Caco-2 (cell line): ENCODE results near the gene FBXO47. TPM values are rescaled to one million over a fixed set of nuclear protein-coding genes. Genes with fewer than 3 reads are reported as not detected.
"Not testable (repeated sequence)": the region's sequence is repeated elsewhere in the genome, so short reads cannot be mapped to it uniquely, and the experiment has no call there.

Experiments used
- BruUV-seq: library from RNA; stranded (reverse); fragments of 400-500 nt; replicated peaks from 2 replicates; lab custom pipeline; 2021; lab: Mats Ljungman, UMichigan
- CTCF ChIA-PET: fragments of 300-600 bp; sonication (Branson Sonifier 250); formaldehyde crosslinking; loops from one replicate; lab custom pipeline; 2022; ENCODE audit warnings: antibody characterized with exemption; lab: Charles Lee
- POLR2A ChIA-PET: fragments of 300-600 bp; sonication (Branson Sonifier 250); formaldehyde crosslinking; loops from one replicate; lab custom pipeline; 2022; ENCODE audit warnings: antibody characterized with exemption; lab: Charles Lee
- DNase-seq, 2 experiments: peaks; one replicate each; pipeline versions ENCODE4 v3.0.0 to v3.0.0-alpha.2; 2020 to 2022
- H3K27me3 ChIP-seq: replicated peaks from 2 replicates; pipeline ENCODE4 v1.6.0; 2011; ENCODE audit warnings: low read length; ENCODE audit not compliant: control insufficient read depth, insufficient read depth
- H3K36me3 ChIP-seq: 2 replicates; pipeline ENCODE4 v1.5.1; 2011; ENCODE audit warnings: low read length; ENCODE audit not compliant: control insufficient read depth, insufficient read depth
- H3K4me1 ChIP-seq: fragments of 250-450 bp; sonication (Bioruptor Pico); 2 replicates; pipeline ENCODE4 v1.5.1; 2020; ENCODE audit warnings: mild to moderate bottlenecking
- H3K4me3 ChIP-seq: 2 replicates; pipeline ENCODE4 v1.5.1; 2011; ENCODE audit warnings: low read depth, mild to moderate bottlenecking, control low read depth, low read length
- H3K9me3 ChIP-seq: fragments of 250-450 bp; sonication (Bioruptor Pico); 2 replicates; pipeline ENCODE4 v1.5.1; 2020; ENCODE audit warnings: mild to moderate bottlenecking, moderate library complexity
- H3K27ac Mint-ChIP-seq: one replicate; pipeline ENCODE4 v1.8.0; 2022; ENCODE audit warnings: mixed read lengths; ENCODE audit not compliant: unreplicated experiment
- H3K27me3 Mint-ChIP-seq: one replicate; pipeline ENCODE4 v1.8.0; 2022; ENCODE audit warnings: mixed read lengths; ENCODE audit not compliant: insufficient read depth, unreplicated experiment
- H3K36me3 Mint-ChIP-seq: one replicate; pipeline ENCODE4 v1.8.0; 2022; ENCODE audit warnings: mild to moderate bottlenecking, mixed read lengths; ENCODE audit not compliant: insufficient read depth, unreplicated experiment
- H3K4me1 Mint-ChIP-seq: one replicate; pipeline ENCODE4 v1.8.0; 2022; ENCODE audit warnings: low read depth, mixed read lengths; ENCODE audit not compliant: unreplicated experiment
- H3K4me3 Mint-ChIP-seq: one replicate; pipeline ENCODE4 v1.8.0; 2022; ENCODE audit warnings: mild to moderate bottlenecking, moderate library complexity, mixed read lengths; ENCODE audit not compliant: unreplicated experiment
- H3K9me3 Mint-ChIP-seq: one replicate; pipeline ENCODE4 v1.8.0; 2022; ENCODE audit warnings: mixed read lengths; ENCODE audit not compliant: unreplicated experiment
- intact Hi-C: fragments of 100-400 bp; cut with micrococcal nuclease; formaldehyde crosslinking; loops from one replicate; pipeline ENCODE4 v1.10.0; 2022; ENCODE audit not compliant: unreplicated experiment
- total RNA-seq: library from RNA; stranded (reverse); gene quantifications from 2 replicates; pipeline ENCODE4 v1.2.3, GENCODE V29; 2022
- TF ChIP-seq, protein P1 (sequence below), 2 experiments: fragments of 200-600 bp in 1 of 2; IDR thresholded peaks; 1 replicate in 1 of 2; 2 replicates in 1 of 2; pipeline versions ENCODE4 v1.5.1 to v1.8.0; 2011 to 2022; ENCODE audit warnings: antibody characterized with exemption in 1 of 2, control low read depth in 1 of 2, inconsistent platforms in 1 of 2, low read depth in 1 of 2, low read length in 1 of 2, mild to moderate bottlenecking in 1 of 2, moderate library complexity in 1 of 2; ENCODE audit not compliant: insufficient read depth in 1 of 2, severe bottlenecking in 1 of 2, unreplicated experiment in 1 of 2

The FBXO47 gene
- total RNA-seq, 1 experiment from 2014 or later, result not detected

DNA sequence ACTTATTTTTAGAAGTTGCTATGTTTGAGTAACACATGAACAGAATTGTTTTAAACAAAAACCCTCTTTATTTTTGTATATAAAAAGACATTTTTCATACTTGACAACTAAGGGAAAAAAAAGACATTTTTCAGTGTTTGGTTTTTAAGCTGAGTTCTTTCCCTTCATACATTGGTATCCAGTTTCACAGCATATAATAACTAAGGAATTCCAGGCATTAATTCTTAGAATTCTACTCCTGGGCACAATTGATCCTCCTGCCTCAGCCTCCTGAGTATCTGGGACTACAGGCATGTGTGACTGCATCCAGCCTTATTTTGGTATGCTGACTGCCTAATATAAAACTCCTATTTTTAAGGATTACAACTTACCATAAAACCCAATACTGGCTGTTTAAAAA, 8.4 kb downstream of the FBXO47 start:
- Mint-ChIP-seq H3K27me3 (no peaks in the 10 kb centered on the region), H3K27ac (no peak overlapping the region), H3K36me3 (no peaks in the 10 kb centered on the region), H3K4me3 (no peak overlapping the region), H3K4me1 (no peaks in the 10 kb centered on the region), H3K9me3 (no peaks in the 10 kb centered on the region)
- DNase-seq, result no peak
- H3K9me3 ChIP-seq, result no peaks in the 10 kb centered on the region
- TF ChIP-seq, protein P1, sequence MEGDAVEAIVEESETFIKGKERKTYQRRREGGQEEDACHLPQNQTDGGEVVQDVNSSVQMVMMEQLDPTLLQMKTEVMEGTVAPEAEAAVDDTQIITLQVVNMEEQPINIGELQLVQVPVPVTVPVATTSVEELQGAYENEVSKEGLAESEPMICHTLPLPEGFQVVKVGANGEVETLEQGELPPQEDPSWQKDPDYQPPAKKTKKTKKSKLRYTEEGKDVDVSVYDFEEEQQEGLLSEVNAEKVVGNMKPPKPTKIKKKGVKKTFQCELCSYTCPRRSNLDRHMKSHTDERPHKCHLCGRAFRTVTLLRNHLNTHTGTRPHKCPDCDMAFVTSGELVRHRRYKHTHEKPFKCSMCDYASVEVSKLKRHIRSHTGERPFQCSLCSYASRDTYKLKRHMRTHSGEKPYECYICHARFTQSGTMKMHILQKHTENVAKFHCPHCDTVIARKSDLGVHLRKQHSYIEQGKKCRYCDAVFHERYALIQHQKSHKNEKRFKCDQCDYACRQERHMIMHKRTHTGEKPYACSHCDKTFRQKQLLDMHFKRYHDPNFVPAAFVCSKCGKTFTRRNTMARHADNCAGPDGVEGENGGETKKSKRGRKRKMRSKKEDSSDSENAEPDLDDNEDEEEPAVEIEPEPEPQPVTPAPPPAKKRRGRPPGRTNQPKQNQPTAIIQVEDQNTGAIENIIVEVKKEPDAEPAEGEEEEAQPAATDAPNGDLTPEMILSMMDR (IDR thresholded peaks at IDR 0.05; ENCODE audit: insufficient read depth in 1 of 2, low read depth in 1 of 2, low read length in 1 of 2, severe bottlenecking in 1 of 2, unreplicated experiment in 1 of 2), result no peak
- no peaks in the 10 kb centered on the region for H3K27me3 ChIP-seq
- BruUV-seq, result no TSS peak
- ChIA-PET POLR2A (interaction anchor here (1.2 kb wide), 1 partner anchor 8 kb away, joined by 4 read pairs; the partner anchor contains the start of gene FBXO47), CTCF (interaction anchor here (0.6 to 0.9 kb wide), 2 partner anchors 24 to 502 kb away, joined by 3 read pairs; partner anchors contain the start of gene CDK12)
- no peak overlapping the region for H3K4me3 ChIP-seq
- H3K4me1 ChIP-seq, result peaks cover 11% of the 10 kb centered on the region
- no peaks in the 10 kb centered on the region for H3K36me3 ChIP-seq
- intact Hi-C loops, result no loop called here

DNA sequence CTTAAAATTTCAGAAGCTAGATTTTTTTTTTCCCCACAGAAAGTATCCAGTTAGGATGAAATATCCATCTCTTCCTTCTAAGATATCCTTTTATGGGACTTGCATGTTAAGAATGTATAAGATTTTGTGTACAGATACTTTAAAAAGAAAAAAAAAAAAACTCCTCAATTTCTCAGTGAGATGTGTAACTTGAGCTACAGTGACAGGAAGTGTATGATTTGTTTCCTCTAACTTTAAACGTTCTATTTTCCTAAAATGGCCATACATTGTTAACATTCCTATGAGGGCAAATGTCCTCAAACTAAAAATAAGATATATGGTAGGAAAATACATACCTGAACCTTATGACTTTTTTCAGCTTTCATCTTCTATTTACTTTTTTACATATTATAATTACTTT, 8.9 kb downstream of the FBXO47 start:
- no peak for DNase-seq
- ChIA-PET CTCF (interaction anchor here (0.7 to 0.9 kb wide), 2 partner anchors 25 to 70 kb away, joined by 3 to 9 read pairs; no protein-coding TSS in a partner anchor), POLR2A (interaction anchor here (1.2 kb wide), 1 partner anchor 9 kb away, joined by 4 read pairs; the partner anchor contains the start of gene FBXO47)
- H3K36me3 ChIP-seq, result no peaks in the 10 kb centered on the region
- H3K4me1 ChIP-seq, result peaks cover 11% of the 10 kb centered on the region
- no TSS peak for BruUV-seq
- Mint-ChIP-seq H3K27me3 (no peaks in the 10 kb centered on the region), H3K4me3 (no peak overlapping the region), H3K9me3 (no peaks in the 10 kb centered on the region), H3K4me1 (no peaks in the 10 kb centered on the region), H3K36me3 (no peaks in the 10 kb centered on the region), H3K27ac (no peak overlapping the region)
- TF ChIP-seq, protein P1 (IDR thresholded peaks at IDR 0.05; ENCODE audit: insufficient read depth in 1 of 2, low read depth in 1 of 2, low read length in 1 of 2, severe bottlenecking in 1 of 2, unreplicated experiment in 1 of 2), result no peak
- no peaks in the 10 kb centered on the region for H3K27me3 ChIP-seq
- intact Hi-C loops, result no loop called here
- no peak overlapping the region for H3K4me3 ChIP-seq
- H3K9me3 ChIP-seq, result no peaks in the 10 kb centered on the region

DNA sequence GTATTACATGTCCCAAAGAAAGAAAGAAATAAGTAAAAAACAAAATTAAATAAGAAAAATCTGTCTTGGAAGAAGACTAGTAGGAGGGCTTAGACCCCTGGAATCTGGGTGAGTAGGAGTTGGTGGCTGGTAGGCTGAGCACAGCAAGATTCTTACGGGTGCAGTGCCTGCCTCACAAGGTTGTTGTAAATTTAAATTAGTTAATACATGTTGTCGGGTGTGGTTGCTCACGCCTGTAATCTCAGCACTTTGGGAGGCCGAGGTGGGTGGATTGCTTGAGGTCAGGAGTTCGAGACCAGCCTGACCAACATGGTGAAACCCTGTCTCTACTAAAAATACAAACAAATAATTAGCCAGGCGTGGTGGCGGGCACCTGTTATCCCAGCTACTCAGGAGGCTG, 13.4 kb downstream of the FBXO47 start:
- H3K36me3 Mint-ChIP-seq, H3K27me3 Mint-ChIP-seq, H3K4me3 Mint-ChIP-seq, H3K36me3 ChIP-seq, BruUV-seq, H3K9me3 ChIP-seq, H3K27ac Mint-ChIP-seq, CTCF ChIA-PET, H3K9me3 Mint-ChIP-seq, intact Hi-C loops, H3K4me1 Mint-ChIP-seq, H3K27me3 ChIP-seq, DNase-seq, H3K4me3 ChIP-seq, POLR2A ChIA-PET: not testable (repeated sequence)
- peaks cover 10% of the 10 kb centered on the region for H3K4me1 ChIP-seq
